Lower lobe of right lung (tissue), 2 donors: ENCODE measurements around the gene CRTC1. TPM values are rescaled to one million over a fixed set of nuclear protein-coding genes. Genes with fewer than 3 reads are reported as not detected.

Source experiments
- ATAC-seq, 2 donors: fragments of 200-7000 bp; cut with Tn5 transposase; one replicate each; pipeline ENCODE4 v1.9.1; 2020 to 2022; ENCODE audit warnings: mild to moderate bottlenecking in 2 of 2, moderate library complexity in 2 of 2
- DNase-seq: peaks from one replicate; pipeline ENCODE4 v3.0.0-alpha.2; 2020
- H3K27ac ChIP-seq: fragments of 200-600 bp; one replicate; pipeline ENCODE4 v1.8.0; 2022
- H3K27me3 ChIP-seq: fragments of 200-600 bp; one replicate; pipeline ENCODE4 v1.8.0; 2022; ENCODE audit warnings: low read depth
- H3K36me3 ChIP-seq: fragments of 200-600 bp; one replicate; pipeline ENCODE4 v1.8.0; 2022; ENCODE audit warnings: mild to moderate bottlenecking
- H3K4me1 ChIP-seq: fragments of 200-600 bp; one replicate; pipeline ENCODE4 v1.8.0; 2022
- H3K4me3 ChIP-seq: fragments of 200-600 bp; one replicate; pipeline ENCODE4 v1.8.0; 2022; ENCODE audit warnings: mild to moderate bottlenecking
- H3K9me3 ChIP-seq: fragments of 200-600 bp; one replicate; pipeline ENCODE4 v1.8.0; 2022
- intact Hi-C: fragments of 100-400 bp; cut with DNase I; formaldehyde crosslinking; loops from one replicate; pipeline ENCODE4 v1.11.0; 2022
- total RNA-seq: library from RNA; stranded (reverse); fragmentation: NEBNext Ultra II Directional; extraction: Animal tissue kit (Norgen Biotek cat#: 25700); gene quantifications from one replicate; pipeline ENCODE4 v1.2.1, GENCODE V29; 2021
- TF ChIP-seq, protein P1 (sequence below): fragments of 200-600 bp; IDR thresholded peaks from one replicate; pipeline ENCODE4 v1.8.0; 2022; ENCODE audit warnings: antibody characterized with exemption, mild to moderate bottlenecking
- donor health status: DM: no; HTN: yes; CAD: no; lungs with severe emphysema.

CRTC1 gene
- total RNA-seq, 1 donor from 2014 or later, result 16.2 TPM

DNA sequence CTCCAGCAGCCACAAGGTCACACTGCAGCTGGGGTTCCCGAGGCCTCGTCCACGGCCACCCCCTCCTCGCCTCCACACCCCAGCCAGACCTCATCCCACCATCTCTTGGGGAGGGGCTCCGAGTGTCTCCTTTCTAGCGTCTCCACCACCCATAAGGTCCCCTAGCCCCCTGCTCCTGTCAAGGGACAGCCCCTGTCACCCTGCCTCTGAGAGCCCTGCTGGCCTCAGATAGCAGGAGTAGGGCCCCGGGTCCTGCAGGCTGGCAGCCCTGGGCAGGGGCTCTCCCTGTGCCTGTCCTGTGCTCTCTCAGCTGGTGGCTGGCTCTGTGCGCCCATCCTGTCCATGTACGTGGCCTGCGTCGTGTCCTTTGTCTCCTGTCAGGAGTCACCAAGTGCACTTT lies 90.6 kb downstream of the CRTC1 start:
- H3K27ac ChIP-seq, result no peak overlapping the region
- intact Hi-C loops, result no loop called here
- DNase-seq, result no peak

DNA sequence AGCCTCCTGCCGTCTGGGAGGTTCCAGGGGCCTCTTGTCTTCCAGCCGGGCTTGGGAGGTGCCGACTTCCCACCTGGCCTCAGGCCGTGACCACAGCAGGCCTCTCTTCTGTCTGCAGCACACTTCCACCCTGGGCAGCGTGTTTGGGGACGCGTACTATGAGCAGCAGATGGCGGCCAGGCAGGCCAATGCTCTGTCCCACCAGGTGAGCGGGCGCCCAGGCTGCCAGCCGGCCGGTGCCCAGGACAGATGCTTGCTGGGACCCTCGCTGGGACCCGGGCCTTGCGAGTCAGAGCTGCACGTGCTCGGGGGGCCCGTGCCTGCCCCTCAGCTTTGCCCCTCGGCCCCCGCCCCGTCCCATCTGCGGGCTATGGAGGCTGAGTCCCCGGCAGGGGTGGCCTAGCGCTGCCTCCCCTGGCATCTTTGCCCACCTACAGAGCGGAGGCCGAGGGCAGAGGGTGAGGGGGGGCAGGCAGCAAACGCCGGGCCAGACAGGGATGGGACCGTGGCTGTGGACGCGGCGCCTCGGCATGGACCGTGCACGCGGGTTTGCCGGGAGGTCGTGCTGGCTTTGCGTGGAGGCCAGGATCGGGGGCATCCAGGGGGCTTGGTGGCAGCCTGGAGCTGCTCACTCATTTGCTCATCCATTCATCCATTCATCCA lies 91.4 kb downstream of the CRTC1 start:
- H3K27ac ChIP-seq, result no peak overlapping the region
- no peak overlapping the region for H3K4me3 ChIP-seq
- TF ChIP-seq, protein P1, sequence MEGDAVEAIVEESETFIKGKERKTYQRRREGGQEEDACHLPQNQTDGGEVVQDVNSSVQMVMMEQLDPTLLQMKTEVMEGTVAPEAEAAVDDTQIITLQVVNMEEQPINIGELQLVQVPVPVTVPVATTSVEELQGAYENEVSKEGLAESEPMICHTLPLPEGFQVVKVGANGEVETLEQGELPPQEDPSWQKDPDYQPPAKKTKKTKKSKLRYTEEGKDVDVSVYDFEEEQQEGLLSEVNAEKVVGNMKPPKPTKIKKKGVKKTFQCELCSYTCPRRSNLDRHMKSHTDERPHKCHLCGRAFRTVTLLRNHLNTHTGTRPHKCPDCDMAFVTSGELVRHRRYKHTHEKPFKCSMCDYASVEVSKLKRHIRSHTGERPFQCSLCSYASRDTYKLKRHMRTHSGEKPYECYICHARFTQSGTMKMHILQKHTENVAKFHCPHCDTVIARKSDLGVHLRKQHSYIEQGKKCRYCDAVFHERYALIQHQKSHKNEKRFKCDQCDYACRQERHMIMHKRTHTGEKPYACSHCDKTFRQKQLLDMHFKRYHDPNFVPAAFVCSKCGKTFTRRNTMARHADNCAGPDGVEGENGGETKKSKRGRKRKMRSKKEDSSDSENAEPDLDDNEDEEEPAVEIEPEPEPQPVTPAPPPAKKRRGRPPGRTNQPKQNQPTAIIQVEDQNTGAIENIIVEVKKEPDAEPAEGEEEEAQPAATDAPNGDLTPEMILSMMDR, result no peak
- no peaks in the 10 kb centered on the region for H3K27me3 ChIP-seq
- H3K4me1 ChIP-seq, result no peaks in the 10 kb centered on the region
- intact Hi-C loops, result no loop called here
- H3K36me3 ChIP-seq, result no peaks in the 10 kb centered on the region
- no peak for DNase-seq
- ATAC-seq, result no peak
- H3K9me3 ChIP-seq, result no peaks in the 10 kb centered on the region

More for the DNA sequence above, 90.6 kb downstream of the CRTC1 start:
- H3K27me3 ChIP-seq, result no peaks in the 10 kb centered on the region
- no peak for ATAC-seq
- TF ChIP-seq, protein P1, result no peak
- no peak overlapping the region for H3K4me3 ChIP-seq
- no peaks in the 10 kb centered on the region for H3K9me3 ChIP-seq
- no peaks in the 10 kb centered on the region for H3K36me3 ChIP-seq
- no peaks in the 10 kb centered on the region for H3K4me1 ChIP-seq

DNA sequence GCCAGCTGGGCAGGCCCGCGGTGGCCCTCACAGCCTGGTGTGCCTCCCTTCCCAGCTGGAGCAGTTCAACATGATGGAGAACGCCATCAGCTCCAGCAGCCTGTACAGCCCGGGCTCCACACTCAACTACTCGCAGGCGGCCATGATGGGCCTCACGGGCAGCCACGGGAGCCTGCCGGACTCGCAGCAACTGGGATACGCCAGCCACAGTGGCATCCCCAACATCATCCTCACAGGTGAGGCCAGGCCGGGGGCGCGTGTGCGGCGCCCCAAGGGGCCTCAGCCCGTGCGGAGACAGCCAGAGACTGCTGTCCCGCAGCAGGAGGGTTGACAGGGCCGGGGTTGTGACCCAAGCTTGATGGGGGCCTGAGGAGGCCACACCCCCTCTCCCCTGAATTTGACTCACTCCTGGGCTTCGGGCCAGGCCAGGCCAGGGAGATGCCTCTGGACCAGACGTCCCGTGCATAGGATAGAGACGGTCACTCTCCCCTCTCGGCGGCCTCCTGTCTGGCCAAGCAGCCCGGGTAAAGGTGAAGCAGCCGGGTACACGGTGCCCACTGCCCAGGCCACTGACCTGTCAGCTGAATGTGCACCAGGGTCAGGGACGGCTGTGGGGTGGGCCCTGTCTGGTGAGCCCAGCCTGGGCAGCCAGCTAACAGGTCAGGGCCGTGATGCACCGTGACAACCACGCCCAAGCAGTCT lies 92.3 kb downstream of the CRTC1 start:
- DNase-seq (no peak), ATAC-seq (no peak)

DNA sequence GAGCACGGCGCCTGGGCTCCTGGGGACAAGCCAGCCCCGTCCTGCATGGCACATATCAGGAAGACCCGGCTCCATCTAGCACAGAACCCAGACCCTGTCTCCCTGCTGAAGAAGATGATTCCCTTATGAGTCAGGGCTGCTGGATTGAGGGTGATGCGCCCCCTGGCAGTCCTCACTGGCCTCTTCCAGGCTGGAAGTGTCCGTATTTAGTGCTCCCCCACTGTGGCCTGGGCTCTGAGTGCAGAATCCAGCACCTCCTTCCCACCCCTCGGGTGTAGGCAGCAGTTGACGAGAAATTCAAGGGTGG lies 92.8 kb downstream of the CRTC1 start:
- no peaks in the 10 kb centered on the region for H3K27me3 ChIP-seq
- intact Hi-C loops, result no loop called here
- ATAC-seq, result no peak
- H3K4me1 ChIP-seq, result no peaks in the 10 kb centered on the region
- DNase-seq, result no peak
- H3K36me3 ChIP-seq, result no peaks in the 10 kb centered on the region
- no peak overlapping the region for H3K4me3 ChIP-seq
- TF ChIP-seq, protein P1, result no peak
- no peak overlapping the region for H3K27ac ChIP-seq
- H3K9me3 ChIP-seq, result no peaks in the 10 kb centered on the region

More for the DNA sequence above, 92.3 kb downstream of the CRTC1 start:
- no peaks in the 10 kb centered on the region for H3K36me3 ChIP-seq
- no peaks in the 10 kb centered on the region for H3K27me3 ChIP-seq
- H3K4me3 ChIP-seq, result no peak overlapping the region
- no peaks in the 10 kb centered on the region for H3K9me3 ChIP-seq
- H3K4me1 ChIP-seq, result no peaks in the 10 kb centered on the region
- no peak overlapping the region for H3K27ac ChIP-seq
- intact Hi-C loops, result no loop called here
- TF ChIP-seq, protein P1, result no peak

DNA sequence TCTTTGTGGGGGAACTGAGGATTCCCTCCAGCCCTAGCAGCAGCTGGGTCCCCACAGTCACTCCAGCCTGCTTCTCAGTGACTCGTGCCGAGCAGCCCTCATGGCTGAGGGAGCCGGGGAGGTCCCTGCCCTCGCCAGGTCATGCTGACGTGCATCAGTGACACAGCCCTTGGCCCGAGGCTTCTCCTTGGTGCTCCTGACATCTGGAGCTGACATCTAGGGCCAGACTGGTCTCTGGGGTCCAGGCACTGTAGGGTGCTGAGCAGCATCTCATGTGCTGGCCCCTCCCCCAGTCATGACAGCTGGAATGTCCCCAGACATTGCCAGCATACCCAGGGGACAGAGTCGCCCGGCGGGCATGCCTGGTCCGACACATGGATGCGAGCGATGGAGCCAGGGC lies 93.3 kb downstream of the CRTC1 start:
- TF ChIP-seq, protein P1, result no peak
- H3K27ac ChIP-seq, result no peak overlapping the region
- no peaks in the 10 kb centered on the region for H3K27me3 ChIP-seq
- ATAC-seq, result no peak
- H3K4me1 ChIP-seq, result no peaks in the 10 kb centered on the region
- H3K4me3 ChIP-seq, result no peak overlapping the region
- H3K36me3 ChIP-seq, result no peaks in the 10 kb centered on the region
- intact Hi-C loops, result no loop called here
- DNase-seq, result no peak
- no peaks in the 10 kb centered on the region for H3K9me3 ChIP-seq
